ENCODE measurements around the gene SLC35C1. TPM values are rescaled to one million over a fixed set of nuclear protein-coding genes. Genes with fewer than 3 reads are reported as not detected.

Gene SLC35C1
- total and polyA plus RNA-seq, 2 of the 8 experiments (the other 6 are each of a cell fraction or from before 2014, with no cell fraction given), result 4.6 to 10.6 TPM

DNA sequence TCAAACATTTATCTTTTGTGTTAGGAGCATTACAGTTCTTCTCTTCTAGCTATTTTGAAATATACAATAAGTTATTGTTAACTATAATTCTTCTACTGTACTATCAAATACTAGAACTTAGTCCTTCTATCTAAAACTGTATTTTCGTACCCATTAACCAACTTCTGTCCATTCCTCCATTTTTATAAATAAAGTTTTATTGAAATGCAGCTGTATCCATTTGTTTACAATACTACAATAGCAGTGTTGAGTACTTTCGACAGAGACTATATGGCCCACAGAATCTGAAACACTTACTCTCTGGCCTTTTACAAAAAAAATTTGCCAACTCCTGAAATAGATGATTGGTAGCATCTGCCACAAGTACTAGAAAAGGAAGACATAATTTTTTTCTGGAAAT is 4.7 kb upstream of the SLC35C1 start:
- Histone ChIP-seq H3K79me1 (ENCODE audit: low read depth, low read length) (no peaks in the 10 kb centered on the region), H3K4me1 (replicated peaks in 1 of 4; ENCODE audit: control insufficient read depth in 3 of 4, insufficient read depth in 4 of 4, low read length in 3 of 4) (no peaks in the 10 kb centered on the region; a peak in 1 of 7 replicates), H2BK12ac (ENCODE audit: low read depth, low read length) (no peak overlapping the region), H3K23ac (ENCODE audit: insufficient read length) (no peak overlapping the region), H2AFZ (ENCODE audit: low read length) (no peak overlapping the region), H4K5ac (ENCODE audit: insufficient read length, low read depth, low read length) (no peak overlapping the region), H3K36me3 (ENCODE audit: control insufficient read depth in 2 of 4, insufficient read depth in 4 of 4, low read length in 3 of 4) (no peaks in the 10 kb centered on the region), H2BK120ac (replicated peaks; ENCODE audit: low read depth, low read length) (no peak overlapping the region), H3K9ac (replicated peaks in 1 of 4; ENCODE audit: extremely low read depth in 1 of 4, low read depth in 3 of 4, low read length in 3 of 4) (no peak overlapping the region), H3K18ac (ENCODE audit: extremely low read depth, low read length) (no peak overlapping the region), H2BK20ac (ENCODE audit: low read length) (no peak overlapping the region), H3K27ac (ENCODE audit: low read depth, low read length) (no peak overlapping the region), H3K14ac (ENCODE audit: insufficient read length) (no peak overlapping the region), H3K23me2 (ENCODE audit: low read depth, low read length) (peaks cover 11% of the 10 kb centered on the region; the same call in 1 of the 2 replicates), H3K56ac (replicated peaks; ENCODE audit: insufficient read length, low read depth, low read length) (no peak overlapping the region), H2BK5ac (ENCODE audit: low read depth, low read length) (no peak overlapping the region), H3K9me3 (ENCODE audit: insufficient read depth in 2 of 2, low read depth in 1 of 2, low read length in 1 of 2) (no peaks in the 10 kb centered on the region), H4K20me1 (replicated peaks in 1 of 2; ENCODE audit: control insufficient read depth in 1 of 2, insufficient read depth in 2 of 2, low read length in 2 of 2) (no peaks in the 10 kb centered on the region), H4K8ac (ENCODE audit: extremely low read depth, insufficient read depth, low read length) (no peak overlapping the region), H3K27me3 (replicated peaks in 1 of 4; ENCODE audit: control insufficient read depth in 3 of 4, extremely low read depth in 1 of 4, insufficient read depth in 3 of 4, low read length in 3 of 4) (peaks cover 6 to 21% (median 12%) of the 10 kb centered on the region in 4 experiments), H3K4me2 (ENCODE audit: insufficient read depth in 1 of 2, low read depth in 2 of 2, low read length in 2 of 2) (no peak overlapping the region), H2BK15ac (ENCODE audit: low read length) (no peak overlapping the region), H3K79me2 (ENCODE audit: control insufficient read depth in 1 of 2, insufficient read depth in 2 of 2, low read length in 2 of 2) (no peaks in the 10 kb centered on the region), H3K4ac (replicated peaks; ENCODE audit: insufficient read length, low read depth, low read length) (no peak overlapping the region), H2AK5ac (ENCODE audit: low read depth, low read length) (no peak overlapping the region), H4K91ac (replicated peaks; ENCODE audit: insufficient read length, low read length) (no peak overlapping the region), H3K4me3 (ENCODE audit: extremely low read depth in 1 of 4, insufficient read depth in 2 of 4, low read depth in 3 of 4, low read length in 4 of 4) (no peak overlapping the region)
- ChIA-PET POLR2A (ENCODE audit: partially characterized antibody) (no interaction called here), CTCF (ENCODE audit: partially characterized antibody) (interaction anchor here (1.0 to 2.5 kb wide), 2 partner anchors 28 to 356 kb away, joined by 3 to 11 read pairs; no protein-coding TSS in a partner anchor)
- 81% methylated on average over 2 of the region's 2 CpGs; no CpG with 5 or more reads in 1 of the 2 experiments for WGBS, 2 experiments (ENCODE audit: extremely low coverage in 1 of 2, insufficient coverage in 1 of 2, insufficient read length in 1 of 2, insufficient replicate concordance in 2 of 2, low coverage in 1 of 2, low lambda C conversion rate in 2 of 2, missing lambda C conversion rate in 1 of 2)
- TF ChIP-seq KDM1A (IDR thresholded peaks at IDR 0.05; ENCODE audit: borderline replicate concordance, low read length), result no peak
- no peak for TF ChIP-seq ZNF274 (IDR thresholded peaks at IDR 0.05; ENCODE audit: borderline replicate concordance, extremely low read depth, low read length)
- no peak for TF ChIP-seq SIN3A (conservative IDR thresholded peaks at IDR 0.05 in 1 of 2, IDR thresholded peaks at IDR 0.05 in 1 of 2; ENCODE audit: low read depth in 1 of 2, low read length in 2 of 2)
- TF ChIP-seq TCF12 (IDR thresholded peaks at IDR 0.05; ENCODE audit: low read depth, low read length), result no peak
- TF ChIP-seq SIX5 (IDR thresholded peaks at IDR 0.05; ENCODE audit: low read depth, low read length), result no peak
- no peak for TF ChIP-seq SAP30 (IDR thresholded peaks at IDR 0.05; ENCODE audit: insufficient read depth, insufficient replicate concordance, low read length)
- TF ChIP-seq GABPA (IDR thresholded peaks at IDR 0.05; ENCODE audit: borderline replicate concordance, insufficient read depth, low read length), result no peak
- no peak for TF ChIP-seq JUN (IDR thresholded peaks at IDR 0.05; ENCODE audit: low read depth, low read length)
- TF ChIP-seq MAFK (IDR thresholded peaks at IDR 0.05; ENCODE audit: low read depth, low read length), result no peak
- DNase-seq (ENCODE audit: low read depth in 1 of 2, low spot score in 2 of 2) (no peak), FAIRE-seq (no peak)

All from H1 (cell line).